22Rv1 (cell line): ENCODE results near the gene PTDSS2.

ENCODE experiments used
- ZFX ChIP-seq: fragments of 450-650 bp; IDR thresholded peaks from 2 replicates; pipeline ENCODE4 v1.6.1; 2017; ENCODE audit warnings: antibody characterized with exemption, borderline replicate concordance
- TF ChIP-seq, protein P1 (sequence below): fragments of 450-650 bp; IDR thresholded peaks from 2 replicates; pipeline ENCODE4 v1.5.1; 2017; ENCODE audit warnings: mild to moderate bottlenecking

GRCh38 chr11:420911-421321 is 29.2 kb upstream of the PTDSS2 start:
- TF ChIP-seq, protein P1, sequence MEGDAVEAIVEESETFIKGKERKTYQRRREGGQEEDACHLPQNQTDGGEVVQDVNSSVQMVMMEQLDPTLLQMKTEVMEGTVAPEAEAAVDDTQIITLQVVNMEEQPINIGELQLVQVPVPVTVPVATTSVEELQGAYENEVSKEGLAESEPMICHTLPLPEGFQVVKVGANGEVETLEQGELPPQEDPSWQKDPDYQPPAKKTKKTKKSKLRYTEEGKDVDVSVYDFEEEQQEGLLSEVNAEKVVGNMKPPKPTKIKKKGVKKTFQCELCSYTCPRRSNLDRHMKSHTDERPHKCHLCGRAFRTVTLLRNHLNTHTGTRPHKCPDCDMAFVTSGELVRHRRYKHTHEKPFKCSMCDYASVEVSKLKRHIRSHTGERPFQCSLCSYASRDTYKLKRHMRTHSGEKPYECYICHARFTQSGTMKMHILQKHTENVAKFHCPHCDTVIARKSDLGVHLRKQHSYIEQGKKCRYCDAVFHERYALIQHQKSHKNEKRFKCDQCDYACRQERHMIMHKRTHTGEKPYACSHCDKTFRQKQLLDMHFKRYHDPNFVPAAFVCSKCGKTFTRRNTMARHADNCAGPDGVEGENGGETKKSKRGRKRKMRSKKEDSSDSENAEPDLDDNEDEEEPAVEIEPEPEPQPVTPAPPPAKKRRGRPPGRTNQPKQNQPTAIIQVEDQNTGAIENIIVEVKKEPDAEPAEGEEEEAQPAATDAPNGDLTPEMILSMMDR, result no peak
- no peak for TF ChIP-seq ZFX
